ENCODE measurements around the gene TRAPPC2L. TPM values are rescaled to one million over a fixed set of nuclear protein-coding genes. Genes with fewer than 3 reads are reported as not detected.

Gene TRAPPC2L
- total and polyA plus RNA-seq, 9 donors = 47.6 to 67.5 (median 52.1) TPM

DNA sequence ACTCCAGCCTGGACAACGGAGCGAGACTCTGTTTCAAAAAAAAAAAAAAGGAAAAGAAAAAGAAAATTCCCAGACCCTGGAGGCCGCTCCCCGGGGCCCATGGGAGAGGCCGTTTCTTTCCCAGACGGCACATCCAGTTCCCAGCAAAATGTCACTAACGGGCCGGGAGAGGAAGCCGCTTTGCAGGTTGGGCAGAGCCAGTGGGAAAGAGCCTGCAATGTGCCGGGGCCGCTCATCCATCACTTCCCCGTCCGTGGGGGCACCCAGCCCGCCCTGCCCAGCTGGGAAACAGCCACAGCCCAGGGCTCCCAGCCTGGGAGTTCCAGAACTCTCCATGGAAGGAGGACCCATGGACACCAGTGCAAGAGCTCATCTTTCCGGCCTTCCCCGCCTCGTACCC lies 51.4 kb downstream of the TRAPPC2L start:
- Histone ChIP-seq H3K4me1 (ENCODE audit: control insufficient read depth, insufficient read depth, low read length) (peaks cover 55% of the 10 kb centered on the region), H3K4me3 (ENCODE audit: low read length) (no peak overlapping the region), H3K27ac (ENCODE audit: low read length) (no peak overlapping the region), H3K36me3 (ENCODE audit: control insufficient read depth, insufficient read depth, low read length) (peaks cover 5% of the 10 kb centered on the region), H3K27me3 (ENCODE audit: control insufficient read depth, insufficient read depth, low read length) (no peaks in the 10 kb centered on the region), H3K9me3 (replicated peaks; ENCODE audit: control insufficient read depth, low read depth, low read length) (peaks cover 2% of the 10 kb centered on the region)
- DNase-seq = no peak
- WGBS (ENCODE audit: insufficient coverage) = 75% methylated on average over 17 of the region's 17 CpGs

DNA sequence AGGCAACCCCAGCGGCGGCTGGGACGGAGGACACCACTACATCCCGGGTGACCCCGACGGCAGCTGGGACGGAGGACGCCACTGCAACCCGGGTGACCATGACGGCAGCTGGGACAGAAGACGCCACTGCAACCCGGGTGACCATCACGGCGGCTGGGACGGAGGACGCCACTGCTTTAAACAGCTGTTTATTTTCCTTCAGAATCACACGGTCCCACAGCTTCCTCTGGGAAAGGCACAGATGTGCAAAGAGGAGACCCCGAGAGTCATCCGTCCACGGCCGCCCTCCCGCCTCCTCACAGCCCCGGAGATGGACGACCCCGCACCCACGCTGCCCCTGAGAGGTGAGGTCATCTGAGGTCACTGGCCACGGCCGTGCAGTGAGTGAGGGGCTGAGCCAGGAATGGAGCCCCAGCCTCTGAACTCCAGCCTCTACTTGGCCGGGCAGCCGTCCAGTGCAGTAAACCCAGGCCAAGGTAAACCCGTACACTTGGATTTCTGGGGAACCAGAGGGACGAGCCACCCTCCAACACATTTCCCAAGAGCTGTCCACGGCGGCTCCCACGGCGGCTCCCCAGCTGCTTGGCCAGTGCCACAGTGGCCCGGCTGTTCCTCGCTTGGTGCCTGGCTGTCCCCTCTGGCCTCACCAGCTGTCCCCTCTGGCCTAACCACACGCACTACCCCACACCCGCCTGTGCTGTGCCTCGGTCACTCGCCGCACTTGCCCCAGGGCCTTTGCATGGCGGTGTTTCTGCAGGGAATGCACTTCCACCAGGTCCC lies 52.7 kb downstream of the TRAPPC2L start:
- Histone ChIP-seq H3K4me1 (ENCODE audit: control insufficient read depth, insufficient read depth, low read length) (peaks cover 49% of the 10 kb centered on the region), H3K36me3 (ENCODE audit: control insufficient read depth, insufficient read depth, low read length) (peaks cover 10% of the 10 kb centered on the region), H3K4me3 (ENCODE audit: low read length) (no peak overlapping the region), H3K9me3 (replicated peaks; ENCODE audit: control insufficient read depth, low read depth, low read length) (peaks cover 3% of the 10 kb centered on the region), H3K27me3 (ENCODE audit: control insufficient read depth, insufficient read depth, low read length) (no peaks in the 10 kb centered on the region), H3K27ac (ENCODE audit: low read length) (no peak overlapping the region)
- peak; percentile 42 for DNase-seq
- 61% methylated on average over 31 of the region's 44 CpGs for WGBS (ENCODE audit: insufficient coverage)

DNA sequence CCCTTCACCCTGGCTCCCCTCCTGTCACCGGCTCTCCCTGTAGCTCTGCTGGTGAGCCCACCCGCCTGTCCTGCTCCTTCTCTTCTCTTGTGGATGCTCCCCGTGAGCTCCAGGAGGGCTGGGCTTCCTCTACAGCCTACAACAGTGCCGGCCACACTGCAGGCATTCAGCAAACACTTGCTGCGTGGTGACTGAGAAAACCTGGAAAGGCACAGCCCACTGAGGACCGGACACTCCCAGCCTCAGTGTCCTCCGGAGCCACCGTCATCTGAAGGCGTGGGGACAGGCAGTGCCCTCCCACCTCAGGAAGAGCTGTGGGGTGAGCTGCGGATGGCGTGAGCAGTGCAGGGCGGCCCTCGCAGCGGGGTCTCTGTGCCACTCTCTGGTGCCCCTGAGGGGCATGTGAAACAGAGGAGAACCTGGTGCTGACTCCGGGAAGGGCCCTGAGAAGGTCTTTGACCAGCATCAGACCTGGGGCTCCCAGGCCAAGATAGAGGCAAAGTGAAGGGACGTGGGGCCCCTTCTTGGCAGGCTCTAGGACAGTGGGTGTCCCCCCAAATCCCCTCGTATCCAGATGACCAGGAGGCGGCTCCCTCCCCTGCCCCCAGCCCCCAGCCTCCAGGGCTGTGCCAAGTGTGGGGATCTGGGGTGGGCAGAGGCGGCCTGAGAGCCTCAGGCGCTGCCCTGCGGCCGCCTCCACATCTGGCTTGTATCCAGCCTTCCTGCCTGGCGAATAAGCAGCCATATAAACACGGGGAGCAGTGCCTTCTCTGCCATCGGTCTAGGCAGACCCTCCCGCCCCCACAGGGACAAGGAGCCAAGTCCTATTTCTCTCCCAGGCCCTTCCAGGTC lies 53.6 kb downstream of the TRAPPC2L start:
- H3K36me3 ChIP-seq (ENCODE audit: control insufficient read depth, insufficient read depth, low read length) = peaks cover 10% of the 10 kb centered on the region
- no peaks in the 10 kb centered on the region for H3K27me3 ChIP-seq (ENCODE audit: control insufficient read depth, insufficient read depth, low read length)
- H3K4me3 ChIP-seq (ENCODE audit: low read length) = no peak overlapping the region
- DNase-seq = no peak
- H3K27ac ChIP-seq (ENCODE audit: low read length) = no peak overlapping the region
- H3K4me1 ChIP-seq (ENCODE audit: control insufficient read depth, insufficient read depth, low read length) = peaks cover 44% of the 10 kb centered on the region
- WGBS (ENCODE audit: insufficient coverage) = 59% methylated on average over 20 of the region's 26 CpGs
- H3K9me3 ChIP-seq (replicated peaks; ENCODE audit: control insufficient read depth, low read depth, low read length) = peaks cover 3% of the 10 kb centered on the region

DNA sequence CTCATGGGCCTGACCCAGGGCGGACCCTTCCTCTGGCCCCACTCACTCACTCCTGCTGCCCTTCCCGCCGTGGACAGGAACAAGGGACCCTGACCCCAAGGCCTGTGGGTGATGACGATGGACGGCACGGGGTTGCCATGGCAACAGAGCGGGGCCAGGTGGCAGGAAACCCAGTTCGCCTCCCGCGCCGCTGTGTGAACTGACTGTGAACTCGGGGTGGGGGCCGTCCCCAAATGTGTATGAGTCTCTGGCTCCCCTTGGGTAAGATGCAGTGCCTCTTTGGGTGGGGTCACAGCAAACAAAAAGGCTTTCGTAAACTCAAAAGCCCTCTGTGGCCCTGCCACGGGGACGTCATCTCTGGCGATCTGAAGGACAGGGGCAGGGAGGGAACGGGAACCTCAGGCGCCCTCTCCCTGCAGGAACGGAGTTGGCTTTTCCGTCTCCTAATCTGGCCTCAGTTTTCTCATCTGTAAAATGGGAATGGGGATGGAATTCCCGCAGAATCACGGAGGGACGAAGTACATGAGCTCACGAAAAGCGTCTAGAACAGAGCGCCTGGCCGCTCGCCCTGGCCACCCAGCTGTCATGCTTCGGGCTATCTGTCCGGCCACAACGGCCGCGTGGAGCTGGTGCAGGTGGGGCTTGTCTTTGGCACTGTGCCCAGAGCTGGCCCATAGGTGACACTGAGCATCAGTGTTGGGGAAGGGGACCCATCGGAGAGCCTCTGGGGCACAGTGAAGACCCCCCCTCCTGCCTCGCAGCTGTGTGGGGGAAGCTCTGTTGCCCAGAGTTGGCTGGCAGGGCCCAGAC lies 54.4 kb downstream of the TRAPPC2L start:
- peaks cover 10% of the 10 kb centered on the region for H3K36me3 ChIP-seq (ENCODE audit: control insufficient read depth, insufficient read depth, low read length)
- H3K4me1 ChIP-seq (ENCODE audit: control insufficient read depth, insufficient read depth, low read length) = peaks cover 44% of the 10 kb centered on the region
- H3K27ac ChIP-seq (ENCODE audit: low read length) = no peak overlapping the region
- peaks cover 3% of the 10 kb centered on the region for H3K9me3 ChIP-seq (replicated peaks; ENCODE audit: control insufficient read depth, low read depth, low read length)
- H3K27me3 ChIP-seq (ENCODE audit: control insufficient read depth, insufficient read depth, low read length) = no peaks in the 10 kb centered on the region
- no peak for DNase-seq
- WGBS (ENCODE audit: insufficient coverage) = 67% methylated on average over 32 of the region's 36 CpGs
- no peak overlapping the region for H3K4me3 ChIP-seq (ENCODE audit: low read length)

DNA sequence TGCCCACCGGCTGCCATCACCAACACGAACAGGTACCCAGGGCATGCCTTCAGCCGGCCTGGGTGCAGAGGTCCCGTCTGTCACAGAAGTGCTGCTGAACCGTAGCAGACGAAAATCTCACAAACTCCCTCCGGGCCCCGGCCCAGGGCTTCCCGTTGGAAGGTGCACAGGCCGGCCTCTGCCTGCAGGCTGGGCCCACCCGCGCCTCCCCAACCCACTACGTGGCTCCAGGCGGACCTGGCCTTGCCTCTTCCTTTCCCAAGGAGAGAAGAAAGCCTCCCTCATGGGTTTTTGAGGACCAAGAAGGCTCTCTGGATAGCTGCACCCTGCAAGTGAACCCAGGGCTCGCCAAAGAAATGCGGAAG lies 55.0 kb downstream of the TRAPPC2L start:
- Histone ChIP-seq H3K27ac (ENCODE audit: low read length) (no peak overlapping the region), H3K27me3 (ENCODE audit: control insufficient read depth, insufficient read depth, low read length) (no peaks in the 10 kb centered on the region), H3K9me3 (replicated peaks; ENCODE audit: control insufficient read depth, low read depth, low read length) (peaks cover 3% of the 10 kb centered on the region), H3K36me3 (ENCODE audit: control insufficient read depth, insufficient read depth, low read length) (peaks cover 10% of the 10 kb centered on the region), H3K4me1 (ENCODE audit: control insufficient read depth, insufficient read depth, low read length) (peaks cover 48% of the 10 kb centered on the region), H3K4me3 (ENCODE audit: low read length) (no peak overlapping the region)
- no peak for DNase-seq
- 74% methylated on average over 11 of the region's 16 CpGs for WGBS (ENCODE audit: insufficient coverage)

Other genes starting within 250 kb of the TRAPPC2L start
- gene IL17C, start 218.6 kb upstream of the TRAPPC2L start, total RNA-seq = not detected
- gene IL17C, start 218.6 kb upstream of the TRAPPC2L start, polyA plus RNA-seq (ENCODE audit: insufficient read depth in 1 of 8, insufficient read length in 8 of 8, low replicate concordance in 1 of 8) = not detected
- gene CYBA, start 206.1 kb upstream of the TRAPPC2L start, total RNA-seq = 67.0 TPM
- 10 to 100 TPM; 41.9 to 69.3 (median 49.0) TPM for gene CYBA, start 206.1 kb upstream of the TRAPPC2L start, polyA plus RNA-seq (ENCODE audit: insufficient read depth in 1 of 8, insufficient read length in 8 of 8, low replicate concordance in 1 of 8)
- gene MVD, start 194.0 kb upstream of the TRAPPC2L start, total RNA-seq = 27.9 TPM
- gene MVD, start 194.0 kb upstream of the TRAPPC2L start, polyA plus RNA-seq (ENCODE audit: insufficient read depth in 1 of 8, insufficient read length in 8 of 8, low replicate concordance in 1 of 8) = 10 to 100 TPM; 26.9 to 45.2 (median 35.5) TPM
- gene SNAI3, start 170.6 kb upstream of the TRAPPC2L start, total RNA-seq = 7.0 TPM
- 10 to 100 TPM in 1 of 8 donors, 1 to 10 TPM in 7; 3.8 to 11.8 (median 7.4) TPM for gene SNAI3, start 170.6 kb upstream of the TRAPPC2L start, polyA plus RNA-seq (ENCODE audit: insufficient read depth in 1 of 8, insufficient read length in 8 of 8, low replicate concordance in 1 of 8)
- 17.6 TPM for gene RNF166, start 150.7 kb upstream of the TRAPPC2L start, total RNA-seq
- 10 to 100 TPM; 13.9 to 21.8 (median 18.4) TPM for gene RNF166, start 150.7 kb upstream of the TRAPPC2L start, polyA plus RNA-seq (ENCODE audit: insufficient read depth in 1 of 8, insufficient read length in 8 of 8, low replicate concordance in 1 of 8)
- gene CTU2, start 150.6 kb upstream of the TRAPPC2L start, total RNA-seq = 9.5 TPM
- 10 to 100 TPM; 12.2 to 17.0 (median 13.5) TPM for gene CTU2, start 150.6 kb upstream of the TRAPPC2L start, polyA plus RNA-seq (ENCODE audit: insufficient read depth in 1 of 8, insufficient read length in 8 of 8, low replicate concordance in 1 of 8)
- gene PIEZO1, start 71.9 kb upstream of the TRAPPC2L start, total RNA-seq = 49.3 TPM
- gene PIEZO1, start 71.9 kb upstream of the TRAPPC2L start, polyA plus RNA-seq (ENCODE audit: insufficient read depth in 1 of 8, insufficient read length in 8 of 8, low replicate concordance in 1 of 8) = 10 to 100 TPM; 48.6 to 75.6 (median 63.6) TPM
- 2.7 TPM for gene CDT1, start 53.3 kb upstream of the TRAPPC2L start, total RNA-seq
- 10 to 100 TPM in 7 of 8 donors, 1 to 10 TPM in 1; 7.6 to 17.3 (median 14.1) TPM for gene CDT1, start 53.3 kb upstream of the TRAPPC2L start, polyA plus RNA-seq (ENCODE audit: insufficient read depth in 1 of 8, insufficient read length in 8 of 8, low replicate concordance in 1 of 8)
- gene APRT, start 45.2 kb upstream of the TRAPPC2L start, total RNA-seq = 78.6 TPM
- 10 to 100 TPM; 61.2 to 83.0 (median 65.9) TPM for gene APRT, start 45.2 kb upstream of the TRAPPC2L start, polyA plus RNA-seq (ENCODE audit: insufficient read depth in 1 of 8, insufficient read length in 8 of 8, low replicate concordance in 1 of 8)
- gene GALNS, start 180 bp upstream of the TRAPPC2L start, total RNA-seq = 9.8 TPM
- 10 to 100 TPM; 15.0 to 28.5 (median 21.0) TPM for gene GALNS, start 180 bp upstream of the TRAPPC2L start, polyA plus RNA-seq (ENCODE audit: insufficient read depth in 1 of 8, insufficient read length in 8 of 8, low replicate concordance in 1 of 8)
- gene PABPN1L, start 9.5 kb downstream of the TRAPPC2L start, total RNA-seq = 0.04 TPM
- gene PABPN1L, start 9.5 kb downstream of the TRAPPC2L start, polyA plus RNA-seq (ENCODE audit: insufficient read depth in 1 of 8, insufficient read length in 8 of 8, low replicate concordance in 1 of 8) = under 1 TPM in 5 of 8 donors, not detected in 3; 0.12 to 0.39 (median 0.15) TPM
- gene CBFA2T3, start 120.1 kb downstream of the TRAPPC2L start, total RNA-seq = 3.8 TPM
- gene CBFA2T3, start 120.1 kb downstream of the TRAPPC2L start, polyA plus RNA-seq (ENCODE audit: insufficient read depth in 1 of 8, insufficient read length in 8 of 8, low replicate concordance in 1 of 8) = 10 to 100 TPM; 13.2 to 23.0 (median 18.6) TPM
- 18.4 TPM for gene ACSF3, start 236.7 kb downstream of the TRAPPC2L start, total RNA-seq
- 10 to 100 TPM; 13.4 to 18.6 (median 16.6) TPM for gene ACSF3, start 236.7 kb downstream of the TRAPPC2L start, polyA plus RNA-seq (ENCODE audit: insufficient read depth in 1 of 8, insufficient read length in 8 of 8, low replicate concordance in 1 of 8)

Measured in muscle of leg (tissue), 11 donors.